HG02943 (cell line): ENCODE measurements around the gene PCBD1.
"Not testable (repeated sequence)": the region's sequence is repeated elsewhere in the genome, so short reads cannot be mapped to it uniquely, and the experiment has no call there.

Experiments
- ATAC-seq: cut with Tn5 transposase; IDR thresholded peaks from one replicate; pipeline ENCODE4 v1.9.1; 2021; ENCODE audit warnings: mild to moderate bottlenecking, low read depth, moderate library complexity; ENCODE audit not compliant: unreplicated experiment

Gene PCBD1

GRCh38 chr10:70887804-70888800 is at the start of gene PCBD1:
TSS of gene PCBD1 (minus strand) at chr10:70888565. CDS start at chr10:70888533, 32 bp downstream.
- peak; percentile 70 for ATAC-seq

GRCh38 chr10:70937661-70938060 is 49.3 kb upstream of the PCBD1 start:
- no peak for ATAC-seq

GRCh38 chr10:70936111-70936510 is 47.7 kb upstream of the PCBD1 start:
- no peak for ATAC-seq

GRCh38 chr10:70935631-70936030 is 47.3 kb upstream of the PCBD1 start:
- ATAC-seq, result no peak

GRCh38 chr10:70935125-70935625 is 46.8 kb upstream of the PCBD1 start:
- no peak for ATAC-seq

GRCh38 chr10:70934701-70935100 is 46.3 kb upstream of the PCBD1 start:
- no peak for ATAC-seq

- ATAC-seq, result no peak
These were observed 44.2 kb upstream of the PCBD1 start for GRCh38 chr10:70932392-70933196.

DNA sequence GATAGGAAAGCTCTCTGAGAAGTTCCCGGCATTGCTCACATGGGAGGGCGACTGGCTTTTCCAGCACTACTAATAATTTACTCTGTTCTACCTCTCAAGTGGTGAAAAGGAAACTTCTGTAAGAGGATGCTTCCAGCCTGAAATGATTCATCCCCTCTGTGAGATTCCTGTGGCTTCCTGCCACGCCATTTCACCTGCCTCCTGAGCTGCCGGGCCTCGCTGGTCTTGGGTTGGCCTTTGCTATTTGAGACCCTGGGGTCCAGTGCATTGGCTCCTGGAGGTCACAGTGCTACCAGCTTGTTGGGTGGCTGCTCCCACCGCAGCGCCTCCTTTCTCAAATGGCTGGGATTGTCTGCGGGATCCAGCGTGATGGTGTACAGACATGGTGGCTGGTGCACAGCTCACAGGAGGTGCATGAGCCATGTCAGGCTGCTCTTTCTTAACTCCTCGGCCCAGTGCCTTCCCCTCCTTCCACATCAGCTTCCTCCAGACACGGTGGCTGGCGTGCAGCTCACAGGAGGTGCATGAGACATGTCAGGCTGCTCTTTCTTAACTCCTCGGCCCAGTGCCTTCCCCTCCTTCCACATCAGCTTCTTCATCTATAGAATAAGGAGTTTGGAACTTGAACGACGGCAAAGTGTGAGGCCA is 42.9 kb upstream of the PCBD1 start:
- ATAC-seq, result no peak

GRCh38 chr10:70930263-70931000 is 42.1 kb upstream of the PCBD1 start:
- no peak for ATAC-seq

DNA sequence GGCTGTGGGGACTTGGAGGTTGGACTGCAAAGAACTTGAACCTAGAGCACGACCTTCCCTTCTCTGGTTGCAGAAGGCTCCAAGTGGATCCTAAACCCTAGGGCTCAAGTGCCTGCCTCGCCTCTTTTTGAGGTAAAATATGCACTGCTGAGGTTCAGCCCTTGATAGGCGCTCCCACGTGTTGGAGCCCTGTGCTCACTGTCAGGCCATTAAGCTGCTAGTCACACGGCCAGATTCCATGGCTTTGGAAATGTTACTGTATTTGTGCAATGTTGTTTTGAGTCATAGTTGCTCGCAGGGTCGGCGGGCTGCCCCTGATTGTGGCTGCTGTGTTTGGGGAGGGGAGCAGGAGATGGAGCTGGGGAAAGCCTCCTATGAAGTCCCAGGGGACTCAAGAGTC is 39.8 kb upstream of the PCBD1 start:
- no peak for ATAC-seq

DNA sequence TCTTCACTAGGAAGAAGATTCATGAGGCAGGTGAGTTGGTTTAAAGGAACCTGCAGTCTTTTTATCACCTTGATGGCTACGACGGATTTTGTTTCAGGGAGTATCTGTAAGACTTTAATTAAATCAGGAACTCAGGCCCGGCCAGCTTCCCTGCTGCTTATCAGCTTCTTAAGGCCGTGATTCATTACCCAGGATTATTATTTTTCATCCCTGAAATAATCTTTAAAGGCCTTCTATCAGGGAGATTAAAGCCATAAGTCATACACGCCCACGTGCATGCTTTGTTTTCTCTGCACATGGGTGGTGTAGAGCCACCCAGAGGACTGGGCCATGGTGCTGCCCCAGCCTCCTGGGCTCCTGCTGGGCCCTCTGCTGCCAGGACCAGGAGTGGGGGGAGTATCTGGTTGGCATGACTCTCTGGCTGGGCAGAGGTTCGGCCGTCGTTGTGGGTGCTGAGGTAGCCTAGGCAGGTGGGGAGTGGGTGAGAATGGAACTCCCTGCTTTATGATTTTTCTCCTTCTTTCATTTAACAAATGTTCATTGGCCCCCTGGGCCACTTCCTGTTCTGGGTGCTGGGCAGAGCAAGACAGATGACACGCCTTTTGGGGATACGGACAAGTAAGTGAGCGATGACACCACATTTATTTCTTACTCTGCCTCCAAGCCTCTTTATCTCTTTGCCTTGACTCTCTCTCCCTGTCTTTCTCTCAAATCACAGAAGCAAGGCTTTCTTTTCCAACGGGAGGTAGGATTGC is 39.0 kb upstream of the PCBD1 start:
- ATAC-seq, result no peak

- no peak for ATAC-seq
These were observed 38.0 kb upstream of the PCBD1 start for GRCh38 chr10:70926226-70927000.

GRCh38 chr10:70925377-70926225 is 37.2 kb upstream of the PCBD1 start:
- ATAC-seq, result no peak

DNA sequence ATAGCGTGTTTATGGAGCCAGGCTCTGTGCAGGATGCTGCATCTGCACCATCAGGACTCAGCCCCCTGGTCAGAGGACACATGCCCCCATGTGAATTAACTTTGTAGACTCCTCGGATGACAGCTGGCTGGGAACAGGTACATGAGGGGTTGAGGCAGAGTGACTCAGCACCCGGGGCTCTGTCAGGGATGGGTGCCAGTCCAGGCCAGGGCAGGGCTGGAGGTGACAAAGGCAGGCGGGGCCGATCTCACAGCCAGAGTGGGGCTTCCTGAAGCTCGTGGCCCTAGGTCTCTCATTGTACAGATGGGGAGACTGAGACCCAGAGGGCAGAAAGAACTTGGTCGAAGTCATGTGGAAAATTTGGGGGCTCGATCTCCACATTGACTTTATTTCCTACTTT is 35.3 kb upstream of the PCBD1 start:
- no peak for ATAC-seq

DNA sequence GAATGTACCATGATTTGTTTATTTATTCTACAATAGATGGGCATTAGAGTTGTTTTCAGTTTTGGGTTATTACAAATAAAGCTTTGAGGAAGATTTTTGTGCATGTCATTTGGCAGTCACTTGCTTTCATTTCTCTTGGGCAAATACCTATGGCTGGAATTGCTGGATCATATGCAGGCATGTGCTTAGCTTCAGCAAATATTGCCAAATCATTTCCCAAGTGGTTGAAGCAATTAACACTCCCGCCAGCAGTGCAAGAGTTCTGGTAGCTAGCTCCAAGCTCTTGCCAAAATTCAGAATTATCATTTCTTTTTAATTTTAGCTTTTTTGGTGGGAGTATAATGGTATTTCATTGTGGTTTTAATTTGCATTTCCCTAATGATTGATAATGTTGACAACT is 32.9 kb upstream of the PCBD1 start:
- ATAC-seq, result no peak

- no peak for ATAC-seq
These were observed 32.2 kb upstream of the PCBD1 start for GRCh38 chr10:70920519-70920918.

- not testable (repeated sequence) for ATAC-seq
These were observed 31.5 kb upstream of the PCBD1 start for GRCh38 chr10:70919906-70920305.
